ENCODE results near the gene SGSM1.

GRCh38 chr22:24796056-24796455 lies 10.0 kb upstream of the SGSM1 start:
- TF ChIP-seq CTCF (IDR thresholded peaks at IDR 0.05) = no peak
- no peak for TF ChIP-seq POLR2A (IDR thresholded peaks at IDR 0.05)
